GM21737 (cell line): ENCODE results near the gene RNF180.
"Not testable (repeated sequence)": the region's sequence is repeated elsewhere in the genome, so short reads cannot be mapped to it uniquely, and the experiment has no call there.

Source experiments
- ATAC-seq: cut with Tn5 transposase; IDR thresholded peaks from one replicate; pipeline ENCODE4 v1.9.1; 2021; ENCODE audit warnings: mild to moderate bottlenecking, moderate library complexity; ENCODE audit not compliant: unreplicated experiment

Gene RNF180

DNA sequence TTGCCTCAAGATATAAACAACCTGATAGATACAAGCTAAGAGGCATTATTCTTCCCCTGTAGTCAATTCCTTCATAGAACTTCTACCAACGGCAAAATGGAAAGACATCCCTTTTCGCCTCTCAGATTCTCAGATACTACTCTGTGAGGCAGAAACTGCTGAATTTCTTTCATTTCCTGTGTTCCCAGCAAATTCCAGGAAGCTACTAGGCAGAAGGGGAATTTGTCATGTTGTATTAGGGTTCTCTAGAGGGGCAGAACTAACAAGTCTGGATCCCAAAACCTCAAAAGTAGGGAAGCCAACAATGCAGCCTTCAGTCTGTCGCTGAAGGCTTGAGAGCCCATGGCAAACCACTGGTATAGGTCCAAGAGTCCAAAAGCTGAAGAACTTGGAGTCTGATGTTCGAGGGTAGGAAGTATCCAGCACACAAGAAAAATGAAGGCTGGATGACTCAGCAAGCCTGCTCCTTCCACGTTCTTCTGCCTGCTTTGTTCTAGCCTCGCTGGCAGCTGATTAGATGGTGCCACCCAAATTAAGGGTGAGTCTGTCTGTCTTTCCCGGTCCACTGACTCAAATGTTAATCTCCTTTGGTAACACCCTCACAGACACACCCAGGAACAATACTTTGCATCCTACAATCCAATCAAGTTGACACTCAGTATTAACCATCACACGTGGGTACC is 15.2 kb downstream of the RNF180 start:
- no peak for ATAC-seq

DNA sequence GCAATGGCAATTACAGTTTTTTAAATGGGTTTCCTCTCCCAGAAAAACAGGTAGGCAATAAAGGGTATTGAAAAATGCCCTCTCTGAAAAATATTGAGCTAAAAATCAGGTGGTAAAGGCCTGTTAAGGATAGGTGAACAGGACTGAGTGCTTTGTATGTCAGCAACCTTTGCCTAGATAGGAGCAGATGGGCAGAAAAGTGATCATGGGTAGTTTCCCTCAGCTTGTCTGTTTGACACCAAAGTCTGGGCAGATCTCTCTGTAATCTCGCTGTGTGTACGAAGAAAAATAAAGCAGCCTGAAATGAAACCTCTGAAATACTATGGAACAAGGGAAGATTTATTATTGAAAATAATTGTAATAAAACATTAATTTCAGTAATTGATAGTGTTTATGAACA is 15.8 kb downstream of the RNF180 start:
- ATAC-seq: no peak

DNA sequence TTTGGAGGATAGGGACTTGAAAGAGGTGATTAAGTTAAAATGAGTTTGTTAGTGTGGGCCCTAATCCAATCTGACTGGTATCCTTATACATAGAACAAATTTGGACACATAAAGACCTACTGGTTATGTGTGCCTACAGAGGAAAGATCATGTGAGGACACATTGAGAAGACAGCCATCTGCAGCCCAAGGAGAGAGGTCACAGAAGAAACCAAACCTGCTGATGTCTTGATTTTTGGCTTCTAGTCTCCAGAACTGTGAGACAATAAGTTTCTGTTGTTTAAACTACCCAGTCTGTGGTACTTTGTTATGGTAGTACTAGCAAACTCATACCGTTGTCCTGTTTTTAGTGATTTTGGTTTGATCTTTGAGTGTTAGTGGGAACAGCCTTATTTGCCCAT is 18.3 kb downstream of the RNF180 start:
- no peak for ATAC-seq

DNA sequence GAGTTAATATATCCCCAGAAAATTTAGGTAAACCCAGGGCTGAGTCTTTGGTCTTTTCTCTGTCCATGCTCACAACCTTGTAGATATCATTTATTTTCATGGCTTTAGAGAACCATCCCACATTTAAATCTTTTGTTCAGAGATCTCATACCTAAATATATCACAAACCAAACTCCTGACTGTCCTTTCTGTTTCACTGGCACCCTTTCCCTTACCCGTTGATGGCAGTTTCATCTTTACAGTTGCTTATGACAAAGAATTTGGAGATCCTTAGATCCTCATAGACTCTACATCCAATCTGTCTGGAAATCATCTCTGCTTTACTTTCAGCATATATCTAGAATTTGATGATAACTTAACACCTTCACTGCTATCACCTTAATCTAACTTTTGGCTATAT is 19.2 kb downstream of the RNF180 start:
- ATAC-seq: no peak

DNA sequence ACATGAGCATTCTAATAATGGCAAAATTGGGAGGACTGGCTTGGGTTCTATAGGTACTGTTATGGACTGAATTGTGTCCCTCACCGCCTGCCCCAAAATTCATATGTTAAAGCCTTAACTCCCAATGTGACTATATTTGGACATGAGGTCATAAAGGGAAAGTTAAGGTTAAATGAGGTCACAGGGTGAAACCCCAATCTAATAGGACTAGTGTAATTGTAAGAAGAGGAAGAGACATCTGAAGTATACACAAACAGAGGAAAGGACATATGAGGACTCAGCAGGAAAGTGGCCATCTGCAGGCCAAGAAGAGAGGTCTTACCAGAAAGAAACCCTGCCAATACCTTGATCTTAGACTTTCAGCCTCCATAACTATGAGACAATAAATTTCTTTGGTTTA is 23.1 kb downstream of the RNF180 start:
- ATAC-seq: no peak

DNA sequence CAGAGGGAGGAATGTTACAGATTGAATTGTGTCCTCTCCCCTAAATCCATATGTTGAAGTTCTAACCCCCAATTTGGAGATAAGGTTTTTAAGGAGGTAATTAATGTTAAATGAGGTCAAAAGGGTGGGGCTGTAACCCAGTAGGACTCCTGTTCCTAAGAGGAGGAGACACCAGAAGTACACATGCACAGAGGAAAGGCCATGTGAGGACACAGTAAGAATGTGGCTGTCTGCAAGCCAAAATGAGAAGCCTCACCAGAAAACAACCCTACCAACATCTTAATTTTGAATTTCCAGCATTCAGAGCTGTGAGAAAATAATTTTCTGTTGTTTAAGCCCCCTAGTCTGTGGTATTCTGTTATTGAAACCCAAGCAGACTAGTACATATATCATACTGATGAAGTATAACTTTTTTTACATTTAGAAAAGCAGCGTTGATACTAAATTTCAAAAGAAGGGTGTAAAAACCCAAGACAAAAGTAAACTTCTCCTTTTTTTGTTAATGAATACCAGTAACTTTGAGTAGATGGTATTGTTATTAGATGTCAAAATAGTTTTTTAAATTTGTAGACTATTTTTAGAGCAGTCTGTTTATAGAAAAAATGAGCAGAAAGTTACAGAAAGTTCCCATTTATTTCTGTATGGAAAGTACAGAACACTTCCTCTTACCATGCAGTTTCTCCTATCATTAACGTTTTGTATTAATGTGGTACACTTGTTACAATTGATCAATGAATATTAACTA is 25.1 kb downstream of the RNF180 start:
- ATAC-seq: no peak

DNA sequence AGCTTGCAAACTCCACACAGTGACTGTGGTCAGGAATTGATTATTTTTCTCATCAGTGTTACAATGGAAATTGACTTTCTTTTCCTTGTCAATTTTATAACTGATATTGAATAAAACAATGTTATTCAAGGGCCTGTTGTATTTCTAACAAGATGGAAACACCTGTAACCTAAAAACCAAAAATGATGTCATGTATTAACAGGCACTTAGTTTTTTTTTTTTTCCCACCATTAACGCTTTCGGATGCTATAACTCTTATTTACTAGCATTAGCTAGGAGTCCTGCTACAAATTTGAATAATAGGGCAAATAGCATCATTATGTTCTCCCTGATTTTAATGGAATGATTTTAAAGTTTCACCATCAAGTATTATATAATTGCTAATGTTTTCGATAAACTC is 30.3 kb downstream of the RNF180 start:
- no peak for ATAC-seq

DNA sequence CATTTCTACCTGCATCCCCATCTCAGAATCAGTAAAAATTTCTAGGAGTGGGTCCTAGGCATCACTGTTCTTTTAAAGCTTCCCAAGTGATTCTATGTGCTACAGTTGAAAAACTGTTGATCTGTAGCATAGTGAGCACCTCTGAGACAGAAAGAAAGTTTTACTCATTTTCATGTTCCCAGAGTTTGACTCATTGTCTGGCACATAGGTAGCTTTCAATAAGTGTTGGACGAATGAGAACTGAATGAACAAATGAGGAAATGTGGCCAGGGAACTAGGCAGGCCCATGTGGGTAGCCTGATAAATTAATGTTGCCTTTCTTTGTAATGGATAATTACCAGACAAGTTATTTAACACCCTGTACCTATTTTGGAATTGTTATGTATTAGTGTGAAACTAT is 33.8 kb downstream of the RNF180 start:
- ATAC-seq: no peak

DNA sequence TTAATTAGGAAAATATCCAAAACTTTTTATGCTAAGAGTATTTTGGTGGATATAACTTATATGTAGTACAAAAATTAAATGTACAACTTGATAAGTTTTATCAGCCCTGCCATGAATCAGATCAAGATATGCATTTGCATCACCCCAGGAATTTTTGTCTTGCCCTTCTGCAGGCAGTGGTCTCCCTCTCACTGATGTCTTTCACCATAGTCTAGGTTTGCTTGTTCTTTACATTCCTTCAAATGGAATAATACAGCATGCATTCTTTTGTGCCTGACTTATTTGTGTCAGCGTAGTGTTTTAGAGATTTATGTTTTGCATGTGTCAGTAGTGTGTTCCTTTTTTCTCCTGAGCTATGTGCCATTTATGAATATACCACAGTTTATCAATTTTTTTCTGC is 36.4 kb downstream of the RNF180 start:
- no peak for ATAC-seq

DNA sequence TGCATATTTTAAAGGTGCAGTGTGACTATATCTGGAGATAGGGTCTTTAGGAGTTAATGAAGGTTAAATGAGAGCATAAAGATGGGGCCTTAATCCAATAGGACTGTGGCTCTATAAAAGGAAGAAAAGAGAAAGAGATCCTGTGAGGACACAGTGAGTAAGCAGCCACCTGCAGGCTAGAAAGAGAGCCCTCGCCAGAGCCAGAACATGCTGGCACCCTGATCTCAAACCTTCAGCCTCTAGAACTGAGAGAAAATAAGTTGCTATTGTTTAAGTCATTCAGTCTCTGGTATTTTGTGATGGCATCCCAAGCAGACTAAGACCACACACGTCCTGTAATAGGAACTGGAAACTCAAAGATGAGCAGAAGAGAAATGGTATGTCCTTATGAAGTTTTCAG is 41.0 kb downstream of the RNF180 start:
- no peak for ATAC-seq

DNA sequence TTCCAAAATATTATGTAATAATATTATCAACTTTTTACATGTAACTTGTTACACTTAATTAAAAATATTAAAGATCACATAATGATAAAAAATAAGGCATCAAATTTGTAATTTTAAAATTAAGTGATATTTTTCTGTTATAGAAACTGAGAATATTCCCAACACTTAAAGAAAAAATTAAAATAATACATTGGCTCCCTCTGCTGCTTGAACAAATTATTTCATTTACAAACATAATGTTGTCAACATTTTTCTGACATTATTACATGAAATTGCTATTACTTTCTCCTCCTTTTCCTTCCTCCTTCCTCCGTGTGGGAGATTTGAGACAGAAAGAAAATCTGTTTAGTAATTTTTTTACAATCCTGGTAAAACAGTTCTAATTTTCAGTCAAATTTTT is 42.3 kb downstream of the RNF180 start:
- ATAC-seq: no peak

DNA sequence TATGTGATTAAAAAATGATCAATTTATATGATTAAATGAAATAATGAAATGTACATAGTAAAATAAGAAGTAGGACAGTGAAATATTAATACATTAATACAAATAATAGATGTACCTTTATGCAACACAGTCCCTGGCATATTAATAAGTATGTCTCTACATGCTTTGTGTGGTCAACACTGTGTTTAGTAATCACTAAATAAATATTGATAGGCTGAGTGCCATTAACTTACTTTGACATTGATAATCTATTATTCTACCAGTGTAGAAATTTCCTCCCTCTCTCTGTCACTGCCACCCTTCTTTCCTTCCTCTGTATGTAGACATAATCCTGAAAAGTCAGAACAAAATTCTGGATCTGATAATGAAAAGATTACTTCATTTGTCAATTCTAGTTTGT is 43.7 kb downstream of the RNF180 start:
- ATAC-seq: no peak

DNA sequence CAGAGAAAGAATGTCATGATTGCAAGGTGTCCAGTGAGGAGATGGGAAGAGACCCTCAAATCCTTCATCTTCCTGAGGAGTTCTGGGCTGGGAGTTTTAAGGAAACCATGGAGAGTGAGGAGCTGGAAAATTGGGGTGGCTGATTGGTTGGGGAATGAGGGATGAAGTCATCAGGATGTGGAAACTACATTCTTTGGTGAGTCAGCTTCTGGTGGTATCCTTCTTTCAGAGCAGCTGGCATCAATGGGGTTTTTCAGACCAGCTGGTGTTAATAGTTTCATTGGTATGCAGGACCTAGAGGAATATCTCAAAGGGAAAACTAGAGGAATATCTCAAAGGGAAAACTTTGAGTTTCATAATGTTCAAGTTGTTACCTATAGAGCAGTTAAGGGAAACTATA is 45.2 kb downstream of the RNF180 start:
- no peak for ATAC-seq

DNA sequence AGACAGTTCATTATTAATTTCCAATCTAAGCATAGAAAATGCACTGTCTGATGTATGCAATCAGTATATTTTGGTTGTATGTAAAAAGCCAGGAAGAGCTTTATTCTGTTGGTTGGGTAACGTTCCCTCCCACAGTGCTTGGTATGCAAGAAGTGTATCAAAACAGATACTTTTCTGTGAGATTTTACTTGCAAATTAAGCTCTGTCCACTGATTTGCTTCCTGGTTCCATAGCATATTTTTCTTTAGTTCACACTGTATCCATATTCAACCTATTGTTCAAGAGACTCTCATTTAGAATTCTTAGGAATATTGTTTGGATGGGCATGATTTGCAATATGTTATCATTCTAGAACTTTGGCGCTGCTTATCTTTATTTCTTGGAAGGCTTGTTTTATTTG is 47.4 kb downstream of the RNF180 start:
- no peak for ATAC-seq

DNA sequence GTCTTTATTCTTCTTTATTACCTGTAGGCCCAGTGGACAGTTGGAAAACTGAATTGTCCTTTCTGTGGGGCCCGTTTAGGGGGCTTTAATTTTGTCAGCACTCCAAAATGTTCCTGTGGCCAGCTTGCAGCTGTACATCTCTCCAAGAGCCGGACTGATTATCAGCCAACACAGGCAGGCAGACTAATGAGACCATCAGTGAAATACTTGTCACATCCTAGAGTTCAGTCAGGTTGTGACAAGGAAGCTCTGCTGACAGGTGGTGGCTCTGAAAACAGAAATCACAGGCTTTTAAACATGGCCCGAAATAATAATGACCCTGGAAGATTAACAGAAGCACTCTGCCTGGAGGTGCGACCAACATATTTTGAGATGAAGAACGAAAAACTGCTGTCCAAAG is 47.9 kb downstream of the RNF180 start:
- no peak for ATAC-seq

DNA sequence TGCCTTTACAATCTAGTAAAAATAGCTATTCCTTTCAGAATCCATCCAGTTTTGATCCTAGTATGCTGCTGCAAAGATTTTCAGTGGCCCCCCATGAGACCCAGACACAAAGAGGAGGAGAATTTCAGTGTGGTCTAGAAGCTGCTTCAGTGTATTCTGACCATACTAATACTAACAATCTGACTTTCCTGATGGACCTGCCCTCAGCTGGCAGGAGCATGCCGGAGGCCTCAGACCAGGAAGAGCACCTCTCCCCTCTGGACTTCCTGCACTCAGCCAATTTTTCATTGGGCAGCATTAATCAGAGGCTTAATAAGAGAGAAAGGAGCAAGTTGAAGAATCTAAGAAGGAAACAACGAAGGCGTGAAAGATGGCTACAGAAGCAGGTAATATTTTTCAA is 48.5 kb downstream of the RNF180 start:
- no peak for ATAC-seq

DNA sequence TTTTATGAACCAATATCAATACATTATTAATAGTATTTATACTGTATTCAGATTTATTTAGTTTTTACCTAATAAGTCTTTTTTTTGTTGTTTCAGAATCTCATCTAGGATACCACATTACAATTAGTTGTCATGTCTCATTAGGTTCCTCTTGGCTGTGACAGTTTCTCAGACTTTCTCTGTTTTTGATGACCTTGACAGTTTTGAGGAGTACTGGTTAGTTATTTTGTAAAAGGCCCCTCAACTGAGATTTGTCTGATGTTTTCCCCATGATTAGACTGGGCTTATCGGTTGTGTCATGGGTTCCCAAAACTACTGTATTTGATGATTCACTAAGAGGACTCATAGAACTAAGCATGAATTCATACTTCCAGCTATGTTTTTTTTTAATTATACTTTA is 56.3 kb downstream of the RNF180 start:
- no peak for ATAC-seq

DNA sequence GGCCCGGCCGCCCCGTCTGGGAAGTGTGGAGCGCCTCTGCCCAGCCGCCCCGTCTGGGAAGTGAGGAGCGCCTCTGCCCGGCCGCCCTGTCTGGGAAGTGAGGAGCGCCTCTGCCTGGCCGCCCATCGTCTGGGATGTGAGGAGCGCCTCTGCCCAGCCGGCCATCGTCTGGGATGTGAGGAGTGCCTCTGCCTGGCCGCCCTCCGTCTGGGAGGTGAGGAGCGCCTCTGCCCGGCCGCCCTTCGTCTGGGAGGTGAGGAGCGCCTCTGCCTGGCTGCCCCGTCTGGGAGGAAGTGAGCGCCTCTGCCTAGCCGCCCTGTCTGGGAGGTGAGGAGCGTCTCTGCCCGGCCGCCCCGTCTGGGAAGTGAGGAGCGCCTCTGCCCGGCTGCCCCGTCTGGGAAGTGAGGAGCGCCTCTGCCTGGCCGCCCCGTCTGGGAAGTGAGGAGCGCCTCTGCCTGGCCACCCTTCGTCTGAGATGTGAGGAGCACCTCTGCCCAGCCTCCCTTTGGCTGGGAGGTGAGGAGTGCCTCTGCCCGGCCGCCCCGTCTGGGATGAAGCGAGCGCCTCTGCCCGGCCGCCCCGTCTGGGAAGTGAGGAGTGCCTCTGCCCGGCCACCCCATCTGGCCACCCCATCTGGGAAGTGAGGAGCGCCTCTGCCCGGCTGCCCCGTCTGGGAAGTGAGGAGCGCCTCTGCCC is 59.8 kb downstream of the RNF180 start:
- ATAC-seq: not testable (repeated sequence)

DNA sequence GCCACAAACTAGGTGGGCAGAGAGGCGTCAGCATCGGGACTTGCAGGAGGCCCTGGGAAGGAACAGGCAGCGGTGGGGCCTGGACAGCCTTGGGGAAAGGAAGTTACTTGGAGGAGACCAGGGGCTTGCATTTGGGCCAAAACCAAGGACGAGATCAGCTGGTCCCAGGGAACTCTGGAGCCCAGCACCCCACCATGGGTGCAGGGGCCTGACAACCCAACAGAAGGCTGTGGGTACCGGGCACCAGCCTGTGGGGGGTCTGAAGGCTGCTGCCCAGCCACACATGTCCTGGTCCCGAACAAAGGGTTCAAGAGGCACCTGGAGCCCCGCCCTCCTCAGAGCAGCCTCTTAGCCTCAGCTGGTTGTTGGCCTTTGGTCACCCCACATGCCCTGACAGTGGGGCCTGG is 61.5 kb downstream of the RNF180 start:
- ATAC-seq: not testable (repeated sequence)

DNA sequence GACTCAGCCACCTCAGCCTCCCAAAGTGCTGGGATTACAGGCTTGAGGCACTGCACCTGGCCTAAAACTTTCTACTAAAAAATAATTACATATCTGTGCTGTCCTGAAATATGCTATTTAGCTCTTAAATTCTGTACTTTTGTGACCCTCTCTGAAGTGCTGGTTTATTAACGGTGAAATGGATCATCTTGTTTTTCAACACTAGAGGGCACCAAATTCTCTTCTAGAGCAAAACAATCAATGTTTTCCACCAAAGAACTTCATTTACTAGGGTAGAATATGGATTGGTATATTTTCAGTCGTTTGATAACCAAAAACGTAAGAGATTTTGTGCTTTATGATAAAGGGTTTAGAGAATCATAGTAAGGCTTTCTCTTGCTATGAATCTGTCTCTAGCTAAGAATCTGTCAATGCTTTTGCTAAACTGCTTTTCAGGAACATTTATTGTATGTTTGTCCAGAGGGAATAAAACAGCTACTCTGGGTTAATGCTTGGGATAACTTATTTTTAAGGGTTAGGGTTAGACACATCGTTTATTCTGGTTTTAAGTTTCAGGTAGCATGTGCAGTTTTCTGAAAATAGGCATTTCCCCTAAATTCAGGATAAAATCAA is 63.6 kb downstream of the RNF180 start:
- no peak for ATAC-seq

DNA sequence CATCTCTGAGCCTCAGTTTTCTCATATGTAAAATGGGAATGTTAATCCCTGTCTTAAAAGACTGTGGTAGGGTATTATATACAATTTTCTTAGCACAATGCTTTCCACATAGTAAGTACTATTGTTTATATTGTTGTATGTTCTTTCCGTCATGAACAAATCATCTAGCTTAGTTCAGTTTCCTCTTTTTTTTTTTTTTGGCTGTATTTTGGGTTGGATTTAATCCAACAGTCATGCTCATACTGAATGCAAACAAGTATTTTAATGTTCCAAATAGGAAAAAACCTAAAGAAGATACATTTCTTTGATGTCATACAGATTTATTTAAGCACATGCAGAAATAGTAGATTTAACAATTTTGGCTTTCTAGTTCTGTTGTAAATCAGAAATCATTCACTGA is 95.1 kb downstream of the RNF180 start:
- ATAC-seq: no peak

DNA sequence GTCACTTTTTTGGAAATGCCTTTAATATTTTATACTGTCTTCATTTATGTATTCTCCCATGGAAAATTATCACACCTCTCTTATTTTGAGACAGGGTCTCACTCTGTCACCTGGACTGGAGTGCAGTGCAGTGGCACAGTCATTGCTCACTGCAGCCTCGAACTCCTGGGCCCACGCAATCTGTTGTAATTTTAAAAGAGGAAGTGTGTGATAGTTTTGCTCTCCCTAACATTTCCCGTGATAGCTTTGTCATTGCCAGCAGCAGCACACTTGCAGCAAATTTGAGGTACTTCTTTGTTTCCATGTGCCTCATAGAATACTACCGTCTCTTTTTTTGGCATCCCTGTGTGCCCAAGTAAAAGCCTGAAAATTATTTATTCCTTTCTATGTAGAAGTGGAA is 103.5 kb downstream of the RNF180 start:
- no peak for ATAC-seq
